Mesenchymal stem cell (in vitro differentiated cells and primary cell): ENCODE results near the gene EDDM3A.
"Not testable (repeated sequence)": the region's sequence is repeated elsewhere in the genome, so short reads cannot be mapped to it uniquely, and the experiment has no call there.

Experiments
- DNase-seq: peaks from one replicate; pipeline ENCODE4 v3.0.0-alpha.2; 2013
- H2AFZ ChIP-seq: one replicate; pipeline ENCODE4 v1.6.1; 2013; ENCODE audit warnings: low read depth, mild to moderate bottlenecking, control low read depth, inconsistent platforms, low read length, moderate library complexity
- H2AK5ac ChIP-seq: 2 replicates; pipeline ENCODE4 v1.6.1; 2013; ENCODE audit warnings: low read length, moderate library complexity, mild to moderate bottlenecking, inconsistent platforms; ENCODE audit not compliant: severe bottlenecking
- H2BK120ac ChIP-seq: one replicate; pipeline ENCODE4 v1.6.1; 2013; ENCODE audit warnings: low read depth, mild to moderate bottlenecking, inconsistent platforms, low read length, moderate library complexity
- H2BK12ac ChIP-seq, 2 experiments: one replicate each; pipeline ENCODE4 v1.6.1; 2013; ENCODE audit warnings: inconsistent platforms in 2 of 2, low read length in 2 of 2, mild to moderate bottlenecking in 2 of 2, moderate library complexity in 2 of 2, control low read depth in 1 of 2
- H2BK15ac ChIP-seq: one replicate; pipeline ENCODE4 v1.6.1; 2013; ENCODE audit warnings: mild to moderate bottlenecking, low read depth, inconsistent platforms; ENCODE audit not compliant: poor library complexity, severe bottlenecking
- H2BK5ac ChIP-seq: 2 replicates; pipeline ENCODE4 v1.6.1; 2013; ENCODE audit warnings: low read depth, mild to moderate bottlenecking, low read length, control low read depth, inconsistent platforms; ENCODE audit not compliant: poor library complexity, severe bottlenecking
- H3K14ac ChIP-seq, 2 experiments: one replicate each; pipeline ENCODE4 v1.6.1; 2013; ENCODE audit warnings: inconsistent platforms in 2 of 2, low read length in 2 of 2, control low read depth in 1 of 2, mild to moderate bottlenecking in 1 of 2, moderate library complexity in 1 of 2
- H3K18ac ChIP-seq, 2 experiments: one replicate each; pipeline ENCODE4 v1.6.1; 2013; ENCODE audit warnings: inconsistent platforms in 2 of 2, low read length in 2 of 2, control low read depth in 1 of 2, low read depth in 1 of 2, mild to moderate bottlenecking in 1 of 2
- H3K23ac ChIP-seq, 2 experiments: one replicate each; pipeline ENCODE4 v1.6.1; 2013; ENCODE audit warnings: inconsistent platforms in 2 of 2, low read length in 2 of 2, mild to moderate bottlenecking in 2 of 2, moderate library complexity in 2 of 2, control low read depth in 1 of 2
- H3K27ac ChIP-seq: 2 replicates; pipeline ENCODE4 v1.5.1; 2013; ENCODE audit warnings: mild to moderate bottlenecking, moderate library complexity, low read length, control low read depth, inconsistent platforms; ENCODE audit not compliant: poor library complexity, severe bottlenecking
- H3K27me3 ChIP-seq, 2 experiments: 2 replicates each; pipeline versions ENCODE4 v1.6.1 to v1.7.0; 2013; ENCODE audit warnings: low read length in 2 of 2, mild to moderate bottlenecking in 2 of 2, moderate library complexity in 2 of 2, control low read depth in 1 of 2, inconsistent platforms in 1 of 2; ENCODE audit not compliant: control insufficient read depth in 1 of 2, insufficient read depth in 1 of 2
- H3K36me3 ChIP-seq, 2 experiments: 2 replicates each; pipeline versions ENCODE4 v1.6.1 to v1.7.0; 2013; ENCODE audit warnings: low read length in 2 of 2, control low read depth in 1 of 2, inconsistent platforms in 1 of 2, low read depth in 1 of 2, mild to moderate bottlenecking in 1 of 2; ENCODE audit not compliant: insufficient read depth in 2 of 2, control insufficient read depth in 1 of 2
- H3K4ac ChIP-seq, 2 experiments: one replicate each; pipeline ENCODE4 v1.6.1; 2013; ENCODE audit warnings: inconsistent platforms in 2 of 2, low read length in 2 of 2, mild to moderate bottlenecking in 2 of 2, moderate library complexity in 2 of 2, control low read depth in 1 of 2, low read depth in 1 of 2
- H3K4me1 ChIP-seq: 2 replicates; pipeline ENCODE4 v1.6.1; 2013; ENCODE audit warnings: low read depth, low read length, control low read depth; ENCODE audit not compliant: control insufficient read depth, insufficient read depth
- H3K4me2 ChIP-seq: 2 replicates; pipeline ENCODE4 v1.6.1; 2013; ENCODE audit warnings: low read length, mild to moderate bottlenecking, inconsistent platforms; ENCODE audit not compliant: poor library complexity, severe bottlenecking
- H3K4me3 ChIP-seq, 2 experiments: 2 replicates each; pipeline versions ENCODE4 v1.5.1 to v1.7.0; 2013; ENCODE audit warnings: low read length in 2 of 2, mild to moderate bottlenecking in 2 of 2, control low read depth in 1 of 2, low read depth in 1 of 2; ENCODE audit not compliant: insufficient read depth in 1 of 2
- H3K79me1 ChIP-seq: replicated peaks from 2 replicates; pipeline ENCODE4 v1.6.1; 2013; ENCODE audit warnings: mild to moderate bottlenecking, control low read depth, low read length, inconsistent platforms; ENCODE audit not compliant: poor library complexity, severe bottlenecking
- H3K9ac ChIP-seq: 2 replicates; pipeline ENCODE4 v1.7.0; 2013; ENCODE audit warnings: mild to moderate bottlenecking, low read length, moderate library complexity
- H3K9me3 ChIP-seq: 2 replicates; pipeline ENCODE4 v1.7.0; 2013; ENCODE audit warnings: mild to moderate bottlenecking, low read length; ENCODE audit not compliant: control insufficient read depth
- H4K8ac ChIP-seq: one replicate; pipeline ENCODE4 v1.6.1; 2013; ENCODE audit warnings: inconsistent platforms, mild to moderate bottlenecking, low read length, moderate library complexity
- H4K91ac ChIP-seq: one replicate; pipeline ENCODE4 v1.6.1; 2013; ENCODE audit warnings: mild to moderate bottlenecking, low read length, inconsistent platforms
- WGBS: methylation state at CpG from one replicate; pipeline ENCODE4 v1.1.7; 2013; ENCODE audit warnings: mixed read lengths; 5-methylcytosine and 5-hydroxymethylcytosine counted together

The EDDM3A gene

GRCh38 chr14:20723488-20723887 lies 22.2 kb upstream of the EDDM3A start:
- no peak for DNase-seq

DNA sequence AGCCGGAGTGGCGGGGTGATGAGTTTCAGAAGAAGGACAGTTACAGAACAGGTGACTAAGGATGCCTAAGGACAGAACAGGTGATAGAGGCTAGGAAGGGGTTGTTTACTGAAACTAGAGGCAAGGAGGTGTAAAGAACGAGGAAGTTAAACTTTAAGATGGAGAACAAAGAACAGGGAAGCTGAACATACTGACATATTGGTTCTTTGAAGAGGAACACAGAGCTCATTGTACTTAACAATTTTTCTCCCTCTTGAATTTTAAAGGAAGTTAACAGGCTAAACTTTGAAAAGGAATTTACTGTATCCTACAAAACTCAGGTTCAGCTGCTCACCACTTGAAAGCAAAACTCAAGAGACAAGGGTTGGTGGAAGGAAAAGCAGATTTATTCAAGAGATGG lies 19.6 kb upstream of the EDDM3A start:
- H3K14ac ChIP-seq, H4K91ac ChIP-seq, H4K8ac ChIP-seq, DNase-seq, H3K9me3 ChIP-seq, H3K4ac ChIP-seq, H2AFZ ChIP-seq, H3K9ac ChIP-seq, H2BK12ac ChIP-seq, H3K18ac ChIP-seq, H3K4me3 ChIP-seq, H3K23ac ChIP-seq, H3K4me1 ChIP-seq, H2AK5ac ChIP-seq, H3K36me3 ChIP-seq, H3K27ac ChIP-seq, H2BK120ac ChIP-seq, H3K4me2 ChIP-seq, H2BK5ac ChIP-seq, H2BK15ac ChIP-seq, H3K79me1 ChIP-seq: not testable (repeated sequence)
- 95% methylated on average over 2 of the region's 3 CpGs for WGBS
- H3K27me3 ChIP-seq: peaks cover 3 to 58% of the 10 kb centered on the region in 2 experiments

More at GRCh38 chr14:20723488-20723887, 22.2 kb upstream of the EDDM3A start:
- Histone ChIP-seq H2BK5ac (no peak overlapping the region), H3K4me3 (peak overlapping the region in 1 of 2 experiments; percentile 76), H3K23ac (no peak overlapping the region), H3K9ac (peak overlapping the region; percentile 71), H4K91ac (no peak overlapping the region), H2BK120ac (no peak overlapping the region), H3K36me3 (no peaks in the 10 kb centered on the region), H3K27me3 (peaks cover 3 to 58% of the 10 kb centered on the region in 2 experiments), H3K14ac (no peak overlapping the region), H3K27ac (no peak overlapping the region), H2AFZ (no peak overlapping the region), H2BK15ac (no peak overlapping the region), H4K8ac (no peak overlapping the region), H3K79me1 (no peaks in the 10 kb centered on the region), H3K9me3 (no peaks in the 10 kb centered on the region), H3K4ac (no peak overlapping the region), H3K18ac (no peak overlapping the region), H2BK12ac (no peak overlapping the region), H2AK5ac (no peak overlapping the region), H3K4me2 (no peak overlapping the region), H3K4me1 (no peaks in the 10 kb centered on the region)
- 92% methylated on average over 28 of the region's 28 CpGs for WGBS

GRCh38 chr14:20726531-20726930 lies 19.2 kb upstream of the EDDM3A start:
- Histone ChIP-seq H2BK12ac (no peak overlapping the region), H3K18ac (no peak overlapping the region), H2AK5ac (no peak overlapping the region)

GRCh38 chr14:20730891-20731290 lies 14.8 kb upstream of the EDDM3A start:
- H2BK5ac ChIP-seq: no peak overlapping the region
- H2BK12ac ChIP-seq: no peak overlapping the region
- no peak overlapping the region for H2BK15ac ChIP-seq
- no peak overlapping the region for H2BK120ac ChIP-seq
- no peaks in the 10 kb centered on the region for H3K79me1 ChIP-seq
- H4K8ac ChIP-seq: no peak overlapping the region
- H3K4ac ChIP-seq: no peak overlapping the region
- H3K4me2 ChIP-seq: no peak overlapping the region
- H2AFZ ChIP-seq: no peak overlapping the region
- no peaks in the 10 kb centered on the region for H3K36me3 ChIP-seq
- no peak overlapping the region for H3K27ac ChIP-seq
- H3K9me3 ChIP-seq: no peaks in the 10 kb centered on the region
- no peak overlapping the region for H3K18ac ChIP-seq
- peaks cover 3 to 34% of the 10 kb centered on the region in 2 experiments for H3K27me3 ChIP-seq
- H3K4me3 ChIP-seq: no peak overlapping the region
- WGBS: 86% methylated on average over 6 of the region's 6 CpGs
- no peak overlapping the region for H2AK5ac ChIP-seq
- no peaks in the 10 kb centered on the region for H3K4me1 ChIP-seq
- H3K9ac ChIP-seq: no peak overlapping the region
- H4K91ac ChIP-seq: no peak overlapping the region
- no peak for DNase-seq
- H3K23ac ChIP-seq: no peak overlapping the region
- no peak overlapping the region for H3K14ac ChIP-seq

More at GRCh38 chr14:20726531-20726930, 19.2 kb upstream of the EDDM3A start:
- Histone ChIP-seq H3K4me1 (no peaks in the 10 kb centered on the region), H3K4me3 (no peak overlapping the region), H3K23ac (no peak overlapping the region), H3K9ac (no peak overlapping the region), H3K79me1 (no peaks in the 10 kb centered on the region), H3K14ac (no peak overlapping the region), H2BK15ac (no peak overlapping the region), H2AFZ (no peak overlapping the region), H3K27me3 (peaks cover 3 to 54% of the 10 kb centered on the region in 2 experiments), H2BK120ac (no peak overlapping the region), H2BK5ac (no peak overlapping the region), H3K9me3 (no peaks in the 10 kb centered on the region), H3K4ac (no peak overlapping the region), H3K27ac (no peak overlapping the region), H3K36me3 (no peaks in the 10 kb centered on the region), H4K91ac (no peak overlapping the region), H4K8ac (no peak overlapping the region), H3K4me2 (no peak overlapping the region)
- DNase-seq: no peak
- WGBS: 44% methylated on average over 1 of the region's 1 CpG
